ENCODE data around the gene CCDC91. TPM values are rescaled to one million over a fixed set of nuclear protein-coding genes. Genes with fewer than 3 reads are reported as not detected.
A peak's percentile ranks its signal among the peaks of the same experiment; 100 is the strongest.

The CCDC91 gene
- total and polyA plus RNA-seq, 2 experiments from 2014 or later, result 13.9 to 25.5 TPM

DNA sequence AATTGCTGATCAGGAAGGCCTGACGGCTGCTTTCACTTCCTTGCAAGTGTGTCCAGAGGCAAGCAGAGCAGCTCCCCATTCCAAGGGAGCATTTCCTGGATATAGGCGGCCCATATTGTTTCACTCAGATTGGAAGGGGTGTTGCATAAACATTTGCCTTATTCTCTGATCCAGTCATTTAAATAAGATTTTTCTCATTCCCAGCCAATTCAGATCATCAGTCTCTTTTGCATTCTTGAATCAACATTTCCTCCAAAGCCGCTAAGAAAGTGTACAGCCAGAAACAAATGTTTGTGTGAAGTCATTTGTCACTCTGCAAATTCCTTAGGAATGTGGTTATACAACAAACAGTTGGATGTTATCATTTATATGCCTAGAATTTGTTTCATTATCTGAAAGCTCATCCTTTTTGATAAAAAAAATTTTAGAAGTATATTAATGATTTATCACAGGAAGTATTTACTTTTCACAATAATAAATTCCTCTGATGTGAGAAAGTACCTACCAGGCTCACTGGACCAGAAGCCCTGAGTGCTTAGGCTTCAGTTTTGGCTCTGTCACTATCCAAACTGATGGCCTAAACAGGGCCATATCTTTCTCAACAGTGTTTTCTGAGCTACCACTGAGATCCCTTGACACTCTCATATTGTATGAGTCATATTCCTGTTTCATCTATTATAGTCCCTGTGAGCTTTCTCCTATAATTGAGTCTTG is 379.6 kb downstream of the CCDC91 start:
- Histone ChIP-seq H3K4me1 (ENCODE audit: low read depth) (no peaks in the 10 kb centered on the region), H3K27ac (no peak overlapping the region), H3K4me3 (no peak overlapping the region), H3K36me3 (no peaks in the 10 kb centered on the region), H3K27me3 (no peaks in the 10 kb centered on the region), H3K9me3 (ENCODE audit: low read depth) (no peaks in the 10 kb centered on the region)
- DNase-seq (ENCODE audit: low read depth in 1 of 2, low spot score in 1 of 2), result peak in 1 of 2 donors; percentile 74
- TF ChIP-seq, protein P1, sequence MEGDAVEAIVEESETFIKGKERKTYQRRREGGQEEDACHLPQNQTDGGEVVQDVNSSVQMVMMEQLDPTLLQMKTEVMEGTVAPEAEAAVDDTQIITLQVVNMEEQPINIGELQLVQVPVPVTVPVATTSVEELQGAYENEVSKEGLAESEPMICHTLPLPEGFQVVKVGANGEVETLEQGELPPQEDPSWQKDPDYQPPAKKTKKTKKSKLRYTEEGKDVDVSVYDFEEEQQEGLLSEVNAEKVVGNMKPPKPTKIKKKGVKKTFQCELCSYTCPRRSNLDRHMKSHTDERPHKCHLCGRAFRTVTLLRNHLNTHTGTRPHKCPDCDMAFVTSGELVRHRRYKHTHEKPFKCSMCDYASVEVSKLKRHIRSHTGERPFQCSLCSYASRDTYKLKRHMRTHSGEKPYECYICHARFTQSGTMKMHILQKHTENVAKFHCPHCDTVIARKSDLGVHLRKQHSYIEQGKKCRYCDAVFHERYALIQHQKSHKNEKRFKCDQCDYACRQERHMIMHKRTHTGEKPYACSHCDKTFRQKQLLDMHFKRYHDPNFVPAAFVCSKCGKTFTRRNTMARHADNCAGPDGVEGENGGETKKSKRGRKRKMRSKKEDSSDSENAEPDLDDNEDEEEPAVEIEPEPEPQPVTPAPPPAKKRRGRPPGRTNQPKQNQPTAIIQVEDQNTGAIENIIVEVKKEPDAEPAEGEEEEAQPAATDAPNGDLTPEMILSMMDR (IDR thresholded peaks at IDR 0.05; ENCODE audit: low read depth, low read length), result no peak

DNA sequence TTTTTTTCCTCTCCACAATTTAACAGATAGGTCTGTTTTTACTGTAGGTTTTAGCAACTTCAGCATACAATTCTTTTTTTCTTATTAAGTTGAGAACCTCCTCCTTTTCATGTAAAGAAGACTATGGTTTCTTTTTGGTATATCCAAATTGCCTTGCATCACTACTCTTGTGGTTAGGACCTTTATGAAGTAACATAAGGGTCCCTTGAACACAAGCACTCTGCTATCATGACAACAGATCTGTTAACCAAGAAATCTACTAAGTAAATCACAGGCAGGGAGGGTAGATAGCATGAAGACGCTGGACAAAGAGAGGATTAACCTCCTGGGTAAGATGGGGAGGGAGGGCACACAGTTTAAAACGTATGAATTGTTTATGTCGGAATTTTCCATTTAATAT is 380.6 kb downstream of the CCDC91 start:
- Histone ChIP-seq H3K9me3 (ENCODE audit: low read depth) (no peaks in the 10 kb centered on the region), H3K4me3 (no peak overlapping the region), H3K27ac (no peak overlapping the region), H3K27me3 (no peaks in the 10 kb centered on the region), H3K4me1 (ENCODE audit: low read depth) (no peaks in the 10 kb centered on the region), H3K36me3 (no peaks in the 10 kb centered on the region)
- DNase-seq (ENCODE audit: low read depth in 1 of 2, low spot score in 1 of 2), result no peak
- TF ChIP-seq, protein P1 (IDR thresholded peaks at IDR 0.05; ENCODE audit: low read depth, low read length), result no peak

DNA sequence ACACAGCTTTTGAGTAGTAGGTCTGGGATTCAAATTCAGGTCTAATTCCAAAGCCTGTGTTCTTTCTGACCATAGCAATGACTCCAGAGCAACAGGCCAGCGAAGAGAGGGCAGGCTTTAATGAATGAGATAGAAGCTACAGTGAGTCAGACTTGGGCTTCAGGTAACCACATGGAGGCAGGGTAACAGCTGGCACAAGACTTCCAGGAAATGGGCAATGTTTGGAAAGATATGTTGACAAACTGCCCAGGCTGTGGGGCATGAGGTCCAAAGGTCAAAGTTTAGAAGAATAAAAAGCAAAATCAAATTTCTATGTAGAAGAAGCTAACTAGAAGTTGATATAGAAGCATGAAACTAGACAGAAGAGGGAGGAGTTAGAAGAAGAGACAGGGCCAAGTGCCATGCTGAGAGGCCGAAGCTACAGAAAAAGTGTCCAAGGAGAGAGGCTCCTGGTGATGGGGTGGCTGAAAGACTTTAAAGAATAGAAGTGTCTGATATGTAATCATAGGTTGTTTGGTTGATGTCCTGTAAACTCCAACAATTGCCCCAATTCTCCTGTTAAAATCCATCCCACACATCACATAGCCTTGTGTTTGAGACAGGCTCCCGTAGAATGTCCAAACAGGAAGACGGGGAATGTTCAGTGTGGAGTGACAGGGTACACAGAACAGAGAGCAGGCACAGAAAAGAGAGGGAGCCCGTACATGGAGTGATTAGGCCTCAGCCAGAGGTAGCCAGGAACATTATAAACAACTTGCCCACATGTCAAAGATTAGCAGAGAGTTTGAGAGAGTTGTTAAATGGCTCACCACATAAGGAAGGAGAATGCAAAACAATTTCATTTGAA is 384.7 kb downstream of the CCDC91 start:
- H3K9me3 ChIP-seq (ENCODE audit: low read depth), result no peaks in the 10 kb centered on the region
- no peaks in the 10 kb centered on the region for H3K4me1 ChIP-seq (ENCODE audit: low read depth)
- H3K27me3 ChIP-seq, result no peaks in the 10 kb centered on the region
- no peaks in the 10 kb centered on the region for H3K36me3 ChIP-seq
- no peak overlapping the region for H3K27ac ChIP-seq
- DNase-seq (ENCODE audit: low read depth in 1 of 2, low spot score in 1 of 2), result no peak
- H3K4me3 ChIP-seq, result no peak overlapping the region
- TF ChIP-seq, protein P1 (IDR thresholded peaks at IDR 0.05; ENCODE audit: low read depth, low read length), result no peak

DNA sequence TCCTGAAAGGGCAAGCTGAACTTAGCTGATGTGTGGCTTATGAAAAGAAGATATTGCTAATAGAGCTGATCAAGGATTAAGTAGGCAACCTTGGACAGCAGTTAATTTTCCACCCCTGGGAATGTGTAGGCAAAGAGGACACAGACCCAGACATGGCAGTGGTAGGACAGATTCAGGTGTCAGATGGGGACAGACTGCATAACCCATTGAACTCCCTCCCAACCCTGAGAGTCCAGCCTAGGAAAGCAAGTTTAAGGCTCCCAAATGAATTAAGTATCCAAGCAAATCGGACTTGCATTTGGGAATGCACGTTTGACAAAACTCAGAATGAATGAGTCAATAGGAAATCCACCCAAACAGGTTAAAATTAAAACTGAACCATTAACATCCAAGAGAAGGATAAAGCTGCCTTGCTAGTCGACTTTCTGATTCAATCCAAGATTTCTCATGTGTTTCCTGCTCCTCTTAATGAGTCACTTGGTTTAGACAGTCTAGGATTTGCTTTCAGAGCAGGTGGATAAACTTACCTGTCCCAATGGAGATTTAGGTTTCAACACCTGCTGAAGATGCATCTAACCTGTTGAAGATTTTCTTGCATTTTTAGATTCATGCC is 385.4 kb downstream of the CCDC91 start:
- H3K36me3 ChIP-seq, result no peaks in the 10 kb centered on the region
- H3K27ac ChIP-seq, result no peak overlapping the region
- DNase-seq (ENCODE audit: low read depth in 1 of 2, low spot score in 1 of 2), result no peak
- no peaks in the 10 kb centered on the region for H3K9me3 ChIP-seq (ENCODE audit: low read depth)
- no peak overlapping the region for H3K4me3 ChIP-seq
- H3K27me3 ChIP-seq, result no peaks in the 10 kb centered on the region
- TF ChIP-seq, protein P1 (IDR thresholded peaks at IDR 0.05; ENCODE audit: low read depth, low read length), result no peak
- no peaks in the 10 kb centered on the region for H3K4me1 ChIP-seq (ENCODE audit: low read depth)

DNA sequence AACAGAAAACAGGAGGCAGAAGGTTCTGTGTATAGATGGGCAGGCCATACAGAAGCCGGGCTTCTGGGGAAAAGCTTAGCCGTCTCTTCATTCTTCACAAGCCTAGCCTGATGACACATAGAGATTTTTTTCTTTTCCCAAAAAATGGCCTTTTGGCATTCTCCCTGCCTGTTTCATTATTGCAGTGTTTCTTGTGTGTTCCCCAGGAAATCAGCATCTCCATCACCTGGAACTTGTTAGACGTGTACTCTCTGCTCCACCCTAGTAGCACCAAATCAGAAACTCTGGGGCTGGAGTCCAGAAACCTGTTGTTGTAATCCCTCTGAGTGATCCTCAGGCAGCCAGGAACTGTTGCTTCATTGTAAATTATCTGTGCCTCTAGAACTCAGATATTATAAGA is 388.1 kb downstream of the CCDC91 start:
- Histone ChIP-seq H3K4me3 (no peak overlapping the region), H3K4me1 (ENCODE audit: low read depth) (no peaks in the 10 kb centered on the region)
- no peak for DNase-seq (ENCODE audit: low read depth in 1 of 2, low spot score in 1 of 2)

More for the DNA sequence above, 388.1 kb downstream of the CCDC91 start:
- H3K27me3 ChIP-seq, result no peaks in the 10 kb centered on the region
- no peaks in the 10 kb centered on the region for H3K36me3 ChIP-seq
- no peak overlapping the region for H3K27ac ChIP-seq
- no peaks in the 10 kb centered on the region for H3K9me3 ChIP-seq (ENCODE audit: low read depth)
- TF ChIP-seq, protein P1 (IDR thresholded peaks at IDR 0.05; ENCODE audit: low read depth, low read length), result no peak
